ENCODE results near the gene MGAT3.
"Not testable (repeated sequence)": the region's sequence is repeated elsewhere in the genome, so short reads cannot be mapped to it uniquely, and the experiment has no call there.

The MGAT3 gene

GRCh38 chr22:39494471-39495120 is 37.8 kb downstream of the MGAT3 start:
- no peak for DNase-seq

GRCh38 chr22:39496131-39496838 is 39.5 kb downstream of the MGAT3 start:
- no peak for DNase-seq

- DNase-seq, result no peak
Observed at GRCh38 chr22:39497429-39497828, 40.6 kb downstream of the MGAT3 start.

DNA sequence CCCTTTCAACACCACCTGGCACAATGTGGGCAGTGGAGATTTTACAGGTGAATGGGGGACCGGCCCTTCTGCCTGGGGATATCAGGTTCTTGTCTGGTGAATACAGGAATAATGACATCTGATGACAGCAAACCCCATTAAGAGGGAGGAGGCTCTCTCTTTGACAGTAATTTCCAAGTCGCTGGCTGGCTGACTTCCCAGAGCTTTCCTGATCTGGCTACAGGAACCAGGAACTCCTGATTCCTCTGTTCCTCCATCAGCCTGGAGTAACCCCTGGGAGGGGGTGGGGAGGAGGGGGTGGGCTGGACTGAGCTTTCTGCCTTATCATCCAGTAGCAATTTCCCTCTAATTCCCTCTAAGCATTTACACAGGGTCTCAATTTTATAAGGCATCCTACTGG is 41.6 kb downstream of the MGAT3 start:
- DNase-seq, result no peak

DNA sequence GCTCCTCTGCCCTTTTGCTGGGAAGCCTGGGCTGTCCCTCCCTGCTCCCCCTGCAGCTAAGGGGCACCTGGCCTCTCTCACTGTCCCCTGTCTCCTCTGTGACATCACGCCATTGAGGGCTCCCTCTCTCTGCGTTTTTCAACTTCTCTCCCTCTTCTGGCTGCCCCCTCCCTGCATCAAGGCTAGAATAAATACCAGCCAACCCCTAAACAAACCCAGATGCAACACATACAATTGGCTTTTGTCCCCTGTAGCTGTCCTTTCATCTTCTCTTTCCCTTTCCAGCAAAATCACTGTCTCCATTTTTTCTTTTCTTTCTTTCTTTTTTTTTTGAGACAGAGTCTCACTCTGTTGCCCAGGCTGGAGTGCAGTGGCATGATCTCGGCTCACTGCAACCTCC is 42.0 kb downstream of the MGAT3 start:
- DNase-seq, result no peak

DNA sequence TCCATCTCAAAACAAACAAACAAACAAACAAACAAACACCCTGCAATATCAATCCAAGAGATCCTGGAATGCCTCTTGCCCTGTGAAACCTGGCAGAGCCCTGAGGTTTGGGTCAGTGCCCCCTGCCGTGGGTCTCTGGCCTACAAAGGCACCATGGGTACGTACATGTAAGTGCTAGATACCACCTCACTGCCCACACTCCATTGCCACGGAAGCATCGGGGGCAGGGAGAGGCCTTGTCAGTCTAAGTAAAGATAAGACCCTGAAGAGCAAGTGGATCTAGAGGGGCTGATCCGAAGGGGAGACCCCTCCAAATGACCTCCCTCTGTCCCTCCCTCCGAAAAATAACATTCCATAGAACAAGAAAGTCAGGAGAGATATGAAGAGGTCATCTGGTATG is 43.3 kb downstream of the MGAT3 start:
- no peak for DNase-seq

DNA sequence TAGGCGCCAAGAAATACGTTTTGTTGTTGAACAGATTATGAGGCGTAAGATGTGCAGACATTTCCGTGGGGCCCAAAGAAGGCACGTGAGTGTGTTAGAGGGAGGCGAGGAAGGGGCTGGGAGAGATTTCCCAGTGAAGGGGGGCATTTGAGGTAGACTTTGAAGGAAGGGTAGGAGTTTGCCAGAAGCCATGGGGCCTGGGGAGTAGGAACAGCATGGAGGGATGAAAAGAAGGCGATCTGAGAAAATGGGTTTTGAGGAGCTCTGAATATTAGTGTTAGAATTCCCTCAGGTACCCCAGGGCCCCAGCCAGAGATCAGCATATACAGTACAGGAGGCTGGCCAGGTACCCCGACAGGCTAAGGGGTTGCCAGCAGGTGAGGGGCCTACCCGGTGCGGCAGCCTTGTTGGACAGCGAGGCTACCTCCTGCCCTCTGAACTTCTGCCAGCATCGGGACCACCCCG is 44.9 kb downstream of the MGAT3 start:
- DNase-seq, result no peak

GRCh38 chr22:39502109-39502788 is 45.4 kb downstream of the MGAT3 start, which contains the start of gene MIEF1:
Gene MIEF1 (plus strand): TSS chr22:39502290. CDS start chr22:39511295, 9,005 bp downstream.
- peak; percentile 82 for DNase-seq

DNA sequence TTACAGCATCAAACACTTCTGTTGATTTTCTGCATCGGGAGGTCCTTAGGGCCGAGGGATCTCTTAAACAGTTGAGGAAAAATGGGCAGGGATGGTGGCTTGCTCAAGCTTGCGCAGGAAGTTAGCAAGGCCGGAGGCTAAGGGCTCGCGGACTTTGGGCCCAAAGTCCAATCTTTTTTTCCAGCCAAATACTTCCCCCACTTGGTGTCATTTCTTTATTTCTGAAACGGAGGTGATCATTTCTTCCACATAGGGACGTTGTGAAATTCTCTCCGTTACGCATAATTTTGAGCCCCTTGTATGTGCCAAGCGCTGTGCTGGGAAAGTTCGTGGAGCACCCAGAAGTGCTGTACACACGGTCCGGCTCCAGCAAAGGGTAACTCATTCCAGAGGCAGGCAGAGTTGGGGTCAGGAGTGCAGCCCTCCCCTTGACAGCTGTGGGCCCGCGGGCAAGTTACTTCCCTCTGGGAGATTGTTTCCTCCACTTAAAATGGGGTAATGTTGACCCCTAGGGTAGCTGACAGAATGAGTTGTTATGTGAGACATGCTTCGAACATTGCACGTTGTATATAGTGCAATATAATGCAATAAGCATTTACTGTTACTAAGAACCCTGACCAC is 46.1 kb downstream of the MGAT3 start:
- DNase-seq, result no peak

DNA sequence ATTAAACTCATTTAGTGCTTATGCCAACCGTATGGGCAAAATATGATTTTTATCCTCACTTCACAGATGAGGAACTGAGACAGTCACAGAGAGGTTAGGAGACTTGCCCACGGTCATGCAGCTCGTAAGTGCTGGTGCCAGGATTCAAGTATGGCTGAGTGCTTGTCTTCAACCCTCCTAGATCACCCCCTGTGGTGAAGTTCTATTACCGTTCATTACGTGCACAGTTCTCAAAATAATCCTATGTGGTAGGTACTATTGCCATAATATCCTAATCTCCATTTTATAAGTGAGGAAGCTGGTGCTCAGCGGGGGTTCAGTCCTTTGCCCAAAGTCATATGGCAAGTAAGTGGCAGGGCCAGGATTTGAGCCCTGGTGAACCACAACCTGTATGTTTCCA is 46.8 kb downstream of the MGAT3 start:
- DNase-seq, result no peak

DNA sequence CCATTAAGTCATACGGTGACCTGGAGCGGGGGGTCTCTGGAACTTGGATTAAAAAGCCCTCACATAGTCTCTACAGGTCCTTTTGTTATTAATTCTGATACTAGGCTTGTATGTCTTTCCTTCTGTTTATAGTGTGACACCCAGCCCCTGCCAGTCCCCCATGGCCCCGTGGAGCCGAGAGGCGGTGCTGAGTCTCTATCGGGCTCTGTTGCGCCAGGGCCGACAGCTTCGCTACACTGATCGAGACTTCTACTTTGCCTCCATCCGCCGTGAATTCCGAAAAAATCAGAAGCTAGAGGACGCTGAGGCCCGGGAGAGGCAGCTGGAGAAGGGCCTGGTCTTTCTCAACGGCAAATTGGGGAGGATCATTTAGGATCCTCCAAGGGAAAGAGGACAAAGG is 47.3 kb downstream of the MGAT3 start:
- no peak for DNase-seq

- DNase-seq, result not testable (repeated sequence)
Observed at GRCh38 chr22:39507021-39507420, 50.2 kb downstream of the MGAT3 start.

DNA sequence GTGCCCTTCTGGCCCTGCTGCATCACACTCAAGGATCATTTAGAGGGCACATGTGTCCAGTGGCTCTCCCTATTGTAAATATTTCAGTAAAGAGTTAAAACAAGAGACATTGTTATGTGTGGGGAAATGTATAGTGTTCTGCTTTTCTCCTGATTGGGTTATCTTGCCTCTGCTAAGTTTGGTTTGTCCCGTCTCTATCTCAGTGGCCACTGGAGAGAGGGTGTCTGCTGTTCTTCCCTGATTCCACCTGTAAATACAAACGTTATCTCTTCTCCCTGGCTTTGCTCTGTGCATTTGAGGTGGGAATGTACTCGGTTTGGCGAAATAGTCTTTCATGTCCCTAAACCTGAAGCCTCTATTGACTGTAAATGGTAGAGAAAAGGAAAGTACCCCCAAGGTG is 51.6 kb downstream of the MGAT3 start:
- DNase-seq, result no peak

DNA sequence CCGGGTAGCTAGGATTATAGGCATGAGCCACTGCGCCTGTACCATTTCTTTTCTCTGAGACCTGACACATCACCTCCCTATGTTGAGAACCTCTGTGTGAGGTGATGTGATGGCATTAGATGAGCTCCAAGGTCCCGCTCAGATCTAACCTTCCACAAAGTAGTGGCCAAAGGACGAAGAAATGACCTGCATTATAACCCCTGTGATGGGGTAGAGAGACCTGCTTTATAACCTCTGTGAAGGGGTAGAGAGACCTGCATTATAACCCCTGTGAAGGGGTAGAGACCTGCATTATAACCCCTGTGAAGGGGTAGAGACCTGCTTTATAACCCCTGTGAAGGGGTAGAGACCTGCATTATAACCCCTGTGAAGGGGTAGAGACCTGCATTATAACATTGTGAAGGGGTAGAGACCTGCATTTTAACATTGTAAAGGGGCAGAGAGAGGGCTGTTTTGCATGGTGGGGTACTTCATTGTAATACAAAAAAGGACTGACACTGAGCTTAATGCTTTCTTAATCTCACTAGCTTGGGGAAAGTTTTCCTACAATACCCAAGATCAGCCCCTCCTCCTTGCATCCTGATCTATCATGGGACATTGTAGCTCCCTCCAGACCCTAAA is 53.8 kb downstream of the MGAT3 start:
- no peak for DNase-seq

- no peak for DNase-seq
Observed at GRCh38 chr22:39511226-39511625, 54.4 kb downstream of the MGAT3 start.

- no peak for DNase-seq
Observed at GRCh38 chr22:39512026-39512425, 55.2 kb downstream of the MGAT3 start.

DNA sequence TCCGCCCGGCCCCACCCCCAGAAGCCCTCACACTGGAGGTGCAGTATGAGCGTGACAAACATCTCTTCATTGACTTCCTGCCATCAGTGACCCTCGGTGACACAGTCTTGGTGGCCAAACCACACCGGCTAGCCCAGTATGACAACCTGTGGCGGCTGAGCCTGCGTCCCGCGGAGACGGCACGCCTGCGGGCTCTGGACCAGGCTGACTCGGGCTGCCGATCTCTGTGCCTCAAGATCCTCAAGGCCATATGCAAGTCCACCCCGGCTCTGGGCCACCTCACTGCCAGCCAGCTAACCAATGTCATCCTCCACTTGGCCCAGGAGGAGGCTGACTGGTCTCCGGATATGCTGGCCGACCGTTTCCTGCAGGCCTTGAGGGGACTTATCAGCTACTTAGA is 57.0 kb downstream of the MGAT3 start:
- no peak for DNase-seq

GRCh38 chr22:39514373-39514973 is 57.7 kb downstream of the MGAT3 start:
- no peak for DNase-seq

GRCh38 chr22:39515266-39516050 is 58.6 kb downstream of the MGAT3 start:
- DNase-seq, result no peak

- DNase-seq, result no peak
Observed at GRCh38 chr22:39517470-39517869, 60.7 kb downstream of the MGAT3 start.

GRCh38 chr22:39518144-39518786 is 61.5 kb downstream of the MGAT3 start:
- DNase-seq, result no peak
